Transverse colon (tissue), 4 donors: ENCODE results near the gene SGF29.

Experiments used
- CTCF ChIP-seq, 5 experiments: fragments of 200-600 bp in 3 of 5; fragments of 450-650 bp in 2 of 5; sonication (generic) in 3 of 5; IDR thresholded peaks; 1 replicate in 2 of 5; 2 replicates in 3 of 5; pipeline ENCODE4 v1.5.1; 2016 to 2017; ENCODE audit warnings: antibody characterized with exemption in 5 of 5, inconsistent platforms in 3 of 5, mild to moderate bottlenecking in 2 of 5, moderate library complexity in 1 of 5
- POLR2A ChIP-seq: fragments of 450-650 bp; IDR thresholded peaks from one replicate; pipeline ENCODE4 v1.6.1; 2016; ENCODE audit warnings: antibody characterized with exemption, mild to moderate bottlenecking, moderate library complexity
- POLR2AphosphoS5 ChIP-seq, 3 donors: sonication (generic); formaldehyde crosslinking; IDR thresholded peaks; one replicate each; pipeline ENCODE4 v1.6.1; 2016; ENCODE audit warnings: antibody characterized with exemption in 3 of 3

GRCh38 chr16:28524681-28525171 lies 29.0 kb upstream of the SGF29 start:
- TF ChIP-seq CTCF (IDR thresholded peaks at IDR 0.05) (no peak), POLR2AphosphoS5 (IDR thresholded peaks at IDR 0.05) (no peak), POLR2A (no peak)
